ENCODE results near the gene EDC4.
"Not testable (repeated sequence)": the region's sequence is repeated elsewhere in the genome, so short reads cannot be mapped to it uniquely, and the experiment has no call there.

The EDC4 gene, protein sequence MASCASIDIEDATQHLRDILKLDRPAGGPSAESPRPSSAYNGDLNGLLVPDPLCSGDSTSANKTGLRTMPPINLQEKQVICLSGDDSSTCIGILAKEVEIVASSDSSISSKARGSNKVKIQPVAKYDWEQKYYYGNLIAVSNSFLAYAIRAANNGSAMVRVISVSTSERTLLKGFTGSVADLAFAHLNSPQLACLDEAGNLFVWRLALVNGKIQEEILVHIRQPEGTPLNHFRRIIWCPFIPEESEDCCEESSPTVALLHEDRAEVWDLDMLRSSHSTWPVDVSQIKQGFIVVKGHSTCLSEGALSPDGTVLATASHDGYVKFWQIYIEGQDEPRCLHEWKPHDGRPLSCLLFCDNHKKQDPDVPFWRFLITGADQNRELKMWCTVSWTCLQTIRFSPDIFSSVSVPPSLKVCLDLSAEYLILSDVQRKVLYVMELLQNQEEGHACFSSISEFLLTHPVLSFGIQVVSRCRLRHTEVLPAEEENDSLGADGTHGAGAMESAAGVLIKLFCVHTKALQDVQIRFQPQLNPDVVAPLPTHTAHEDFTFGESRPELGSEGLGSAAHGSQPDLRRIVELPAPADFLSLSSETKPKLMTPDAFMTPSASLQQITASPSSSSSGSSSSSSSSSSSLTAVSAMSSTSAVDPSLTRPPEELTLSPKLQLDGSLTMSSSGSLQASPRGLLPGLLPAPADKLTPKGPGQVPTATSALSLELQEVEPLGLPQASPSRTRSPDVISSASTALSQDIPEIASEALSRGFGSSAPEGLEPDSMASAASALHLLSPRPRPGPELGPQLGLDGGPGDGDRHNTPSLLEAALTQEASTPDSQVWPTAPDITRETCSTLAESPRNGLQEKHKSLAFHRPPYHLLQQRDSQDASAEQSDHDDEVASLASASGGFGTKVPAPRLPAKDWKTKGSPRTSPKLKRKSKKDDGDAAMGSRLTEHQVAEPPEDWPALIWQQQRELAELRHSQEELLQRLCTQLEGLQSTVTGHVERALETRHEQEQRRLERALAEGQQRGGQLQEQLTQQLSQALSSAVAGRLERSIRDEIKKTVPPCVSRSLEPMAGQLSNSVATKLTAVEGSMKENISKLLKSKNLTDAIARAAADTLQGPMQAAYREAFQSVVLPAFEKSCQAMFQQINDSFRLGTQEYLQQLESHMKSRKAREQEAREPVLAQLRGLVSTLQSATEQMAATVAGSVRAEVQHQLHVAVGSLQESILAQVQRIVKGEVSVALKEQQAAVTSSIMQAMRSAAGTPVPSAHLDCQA (N-terminal part only)

DNA sequence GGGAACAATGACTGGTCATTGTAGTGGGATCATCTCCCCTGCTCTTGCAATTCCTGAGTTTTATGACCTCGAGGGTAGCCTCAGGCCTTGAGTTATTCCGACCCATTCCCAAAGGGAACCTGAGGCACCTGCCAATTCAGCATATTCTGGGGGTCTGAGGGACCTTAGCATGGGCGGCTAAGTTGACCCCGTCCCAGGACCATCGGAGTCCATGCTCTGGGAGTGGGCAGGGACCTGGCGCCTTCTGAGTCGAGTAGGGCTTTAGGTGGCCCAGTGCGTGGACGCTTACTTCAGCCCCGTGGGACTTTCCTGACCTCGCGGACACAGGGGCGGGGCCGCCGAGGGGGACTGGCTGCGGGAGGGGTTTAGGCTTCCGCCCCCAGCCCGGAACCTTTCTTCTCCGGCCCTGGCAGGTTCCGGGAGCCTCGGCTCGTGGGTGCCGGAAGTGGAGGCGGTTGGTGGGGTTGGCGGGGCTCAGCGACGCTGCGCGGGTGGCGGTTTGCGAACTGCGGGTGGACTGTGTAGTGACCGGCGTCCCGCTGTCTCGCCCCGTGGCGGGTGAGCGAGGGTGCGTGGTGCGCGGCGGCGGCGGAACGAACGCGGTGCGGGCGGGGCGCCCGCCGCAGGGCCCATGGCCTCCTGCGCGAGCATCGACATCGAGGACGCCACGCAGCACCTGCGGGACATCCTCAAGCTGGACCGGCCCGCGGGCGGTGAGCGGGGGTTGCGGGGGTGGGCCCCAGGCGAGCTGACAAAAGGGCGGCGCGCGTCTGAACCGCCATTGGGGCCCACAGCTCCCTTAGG lies at the start of gene EDC4:
Gene EDC4 (plus strand): TSS at position 422 of the 804 bp plus-strand sequence. CDS start 210 bp downstream, at position 632.
- peak within 1 kb of the TSS; percentile 97 for H3K4me3 ChIP-seq (ENCODE audit: low read length)
- no peak for TF ChIP-seq ZNF274 (IDR thresholded peaks at IDR 0.05; ENCODE audit: low read depth, low read length)

DNA sequence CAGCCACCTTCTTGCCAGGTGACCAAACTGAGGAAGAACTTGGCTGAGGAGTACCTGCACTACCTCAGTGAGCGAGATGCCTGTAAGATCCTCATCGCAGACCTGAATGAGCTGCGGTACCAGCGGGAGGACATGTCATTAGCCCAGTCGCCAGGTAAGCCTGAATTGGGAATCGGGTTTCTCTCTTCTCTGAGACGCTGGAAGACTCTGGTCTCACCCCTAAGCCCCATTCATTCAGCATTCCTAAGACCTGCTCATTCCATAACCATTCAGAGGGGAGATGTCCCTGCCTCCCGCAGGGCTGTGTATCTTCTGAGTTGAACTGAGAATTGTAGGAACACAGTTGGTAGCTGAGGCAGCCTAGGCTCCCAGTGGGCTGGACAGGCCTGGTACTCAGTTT lies 47.7 kb upstream of the EDC4 start:
- H3K4me3 ChIP-seq (ENCODE audit: low read length), result no peak overlapping the region
- no peak for TF ChIP-seq ZNF274 (IDR thresholded peaks at IDR 0.05; ENCODE audit: low read depth, low read length)

DNA sequence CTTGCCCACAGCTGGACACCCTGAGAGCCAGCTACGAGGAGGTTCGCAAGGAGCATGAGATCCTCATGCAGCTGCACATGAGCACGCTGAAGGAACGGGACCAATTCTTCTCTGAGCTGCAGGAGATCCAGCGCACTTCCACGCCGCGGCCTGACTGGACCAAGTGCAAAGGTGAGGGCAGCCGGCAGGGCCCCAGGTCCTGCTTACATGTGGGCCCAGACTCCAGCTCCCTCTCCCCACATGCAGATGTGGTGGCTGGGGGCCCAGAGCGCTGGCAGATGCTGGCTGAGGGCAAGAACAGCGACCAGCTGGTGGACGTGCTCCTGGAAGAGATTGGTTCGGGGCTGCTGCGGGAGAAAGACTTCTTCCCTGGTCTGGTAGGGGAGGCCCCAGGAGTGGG lies 46.9 kb upstream of the EDC4 start:
- no peak overlapping the region for H3K4me3 ChIP-seq (ENCODE audit: low read length)
- TF ChIP-seq ZNF274 (IDR thresholded peaks at IDR 0.05; ENCODE audit: low read depth, low read length), result no peak

DNA sequence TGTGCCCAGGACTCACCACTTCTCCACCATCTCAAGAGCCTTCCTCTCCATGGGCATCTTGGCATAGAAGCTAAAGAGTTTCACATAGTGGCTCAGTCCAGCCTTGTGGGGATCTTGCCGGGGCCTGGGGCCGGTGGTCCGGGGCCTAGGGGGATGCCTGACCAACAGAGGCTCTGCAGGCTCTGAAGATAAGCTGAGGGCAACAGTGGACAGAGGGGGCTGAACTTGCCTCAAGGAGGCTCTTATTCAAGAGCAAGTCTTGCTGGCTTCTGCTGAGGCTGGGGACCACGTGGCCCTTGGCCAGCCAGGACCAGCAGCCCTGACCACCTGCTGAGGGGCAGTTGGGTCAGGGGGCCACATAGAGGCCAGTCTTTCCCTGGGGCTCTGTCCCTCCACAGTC lies 44.2 kb upstream of the EDC4 start:
- TF ChIP-seq ZNF274 (IDR thresholded peaks at IDR 0.05; ENCODE audit: low read depth, low read length), result no peak
- no peak overlapping the region for H3K4me3 ChIP-seq (ENCODE audit: low read length)

DNA sequence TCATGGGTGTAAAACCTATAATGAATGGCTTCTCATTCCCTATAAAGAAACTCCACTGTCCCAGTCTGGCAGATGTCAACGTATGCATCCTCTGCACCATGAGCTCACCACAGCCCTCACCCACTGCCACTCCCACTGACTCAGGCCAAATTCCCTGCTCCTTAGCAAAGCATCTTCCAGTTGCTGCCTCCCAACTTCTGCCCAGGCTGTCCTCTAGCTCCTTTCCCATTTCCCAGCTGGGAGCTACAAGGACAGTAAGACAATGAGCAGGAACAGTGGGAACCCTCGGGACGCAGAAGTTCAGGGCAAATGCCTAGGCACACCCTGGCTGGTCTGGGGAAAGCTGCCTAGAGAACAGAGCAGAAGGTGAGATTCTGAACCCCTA lies 39.8 kb upstream of the EDC4 start:
- peak overlapping the region; percentile 63 for H3K4me3 ChIP-seq (ENCODE audit: low read length)
- no peak for TF ChIP-seq ZNF274 (IDR thresholded peaks at IDR 0.05; ENCODE audit: low read depth, low read length)

DNA sequence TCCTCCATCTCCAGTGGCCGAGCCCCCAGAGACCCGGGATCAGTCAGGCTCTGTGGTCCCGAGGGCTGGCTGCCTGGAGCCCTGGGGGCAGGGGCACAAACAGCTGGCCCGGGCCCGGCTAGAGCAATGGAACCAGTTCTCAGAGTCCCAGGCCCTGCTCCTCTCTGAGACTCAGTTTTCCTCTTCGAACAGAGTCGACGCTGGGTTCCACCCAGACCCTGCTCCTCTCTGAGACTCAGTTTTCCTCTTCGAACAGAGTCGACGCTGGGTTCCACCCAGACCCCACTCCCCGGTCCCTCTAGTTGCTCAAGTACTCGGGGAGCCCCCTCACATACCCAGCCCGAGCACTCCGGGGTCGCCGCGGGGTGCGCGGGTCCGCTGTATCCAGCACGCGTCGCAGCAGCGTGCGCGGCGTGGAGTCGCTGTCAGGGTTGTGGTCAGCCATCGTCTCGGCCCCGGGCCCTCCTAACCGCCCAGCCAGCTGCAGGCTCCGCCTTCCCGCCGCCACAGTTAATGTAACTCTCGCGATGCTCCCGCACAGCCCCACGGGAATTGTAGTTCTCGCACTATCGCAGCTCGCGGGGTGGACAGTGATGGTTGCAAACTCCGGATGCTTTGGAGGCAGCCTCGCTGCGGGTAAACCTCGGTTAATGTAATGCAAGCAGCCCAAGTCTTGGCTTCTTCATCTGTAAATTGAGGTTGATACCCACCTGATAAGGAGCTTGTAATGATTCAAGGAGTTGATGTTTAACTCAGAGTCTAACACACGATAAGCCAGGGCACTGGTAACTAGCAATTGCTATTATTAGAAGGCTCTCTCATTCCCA lies 39.2 kb upstream of the EDC4 start:
- peak overlapping the region; percentile 63 for H3K4me3 ChIP-seq (ENCODE audit: low read length)
- no peak for TF ChIP-seq ZNF274 (IDR thresholded peaks at IDR 0.05; ENCODE audit: low read depth, low read length)

DNA sequence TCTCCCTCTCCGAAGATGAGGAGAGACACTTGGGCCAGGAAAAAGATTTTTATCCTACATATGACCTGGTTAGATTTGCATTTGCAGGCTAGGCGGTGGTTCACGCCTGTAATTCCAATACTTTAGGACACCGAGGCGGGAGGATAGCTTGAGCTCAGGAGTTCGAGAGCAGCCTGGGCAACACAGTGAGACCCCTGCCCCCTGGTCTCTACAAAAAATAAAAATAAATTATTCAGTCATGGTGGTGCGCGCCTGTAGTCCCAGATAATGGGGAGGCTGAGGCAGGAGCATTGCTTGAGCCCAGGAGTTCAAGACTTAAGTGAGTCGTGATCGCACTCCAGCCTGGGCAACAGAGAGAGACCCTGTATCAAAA lies 38.6 kb upstream of the EDC4 start:
- TF ChIP-seq ZNF274 (IDR thresholded peaks at IDR 0.05; ENCODE audit: low read depth, low read length), result no peak
- peak overlapping the region; percentile 63; the same call in 1 of the 2 replicates for H3K4me3 ChIP-seq (ENCODE audit: low read length)

DNA sequence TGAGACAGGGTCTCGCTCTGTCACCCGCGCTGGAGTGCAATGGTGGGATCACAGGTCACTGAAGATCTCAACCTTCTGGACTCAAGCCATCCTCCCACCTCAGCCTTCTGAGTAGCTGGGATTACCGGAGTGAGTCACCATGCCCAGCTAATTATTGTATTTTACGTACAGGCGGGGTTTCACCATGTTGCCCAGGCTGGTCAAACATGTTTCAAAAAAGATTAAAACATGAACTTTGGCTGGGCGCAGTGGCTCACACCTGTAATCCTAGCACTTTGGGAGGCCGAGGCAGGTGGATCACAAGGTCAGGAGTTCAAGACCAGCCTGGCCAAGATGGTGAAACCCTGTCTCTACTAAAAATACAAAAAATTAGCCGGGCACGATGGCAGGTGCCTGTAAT lies 35.7 kb upstream of the EDC4 start:
- not testable (repeated sequence) for H3K4me3 ChIP-seq (ENCODE audit: low read length)

DNA sequence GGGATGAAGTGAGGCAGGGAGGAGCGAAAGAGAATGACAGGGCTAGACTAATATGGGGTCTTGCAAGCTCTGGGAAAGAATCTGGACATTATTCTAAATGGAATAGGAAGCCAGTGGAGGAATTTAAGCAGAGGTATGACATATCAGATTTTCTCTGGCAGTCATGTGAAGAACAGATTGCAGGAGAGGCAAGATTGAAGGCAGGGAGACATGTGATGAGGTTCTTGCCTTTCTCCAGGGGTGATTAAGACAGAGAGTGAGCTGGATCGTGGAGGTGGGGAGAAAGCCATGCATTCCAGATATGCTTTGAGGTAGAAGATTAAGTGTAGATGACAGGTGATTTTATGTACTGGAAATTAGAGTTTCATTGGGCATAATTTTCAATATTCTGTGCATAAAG lies 35.0 kb upstream of the EDC4 start:
- no peak for TF ChIP-seq ZNF274 (IDR thresholded peaks at IDR 0.05; ENCODE audit: low read depth, low read length)
- H3K4me3 ChIP-seq (ENCODE audit: low read length), result no peak overlapping the region

DNA sequence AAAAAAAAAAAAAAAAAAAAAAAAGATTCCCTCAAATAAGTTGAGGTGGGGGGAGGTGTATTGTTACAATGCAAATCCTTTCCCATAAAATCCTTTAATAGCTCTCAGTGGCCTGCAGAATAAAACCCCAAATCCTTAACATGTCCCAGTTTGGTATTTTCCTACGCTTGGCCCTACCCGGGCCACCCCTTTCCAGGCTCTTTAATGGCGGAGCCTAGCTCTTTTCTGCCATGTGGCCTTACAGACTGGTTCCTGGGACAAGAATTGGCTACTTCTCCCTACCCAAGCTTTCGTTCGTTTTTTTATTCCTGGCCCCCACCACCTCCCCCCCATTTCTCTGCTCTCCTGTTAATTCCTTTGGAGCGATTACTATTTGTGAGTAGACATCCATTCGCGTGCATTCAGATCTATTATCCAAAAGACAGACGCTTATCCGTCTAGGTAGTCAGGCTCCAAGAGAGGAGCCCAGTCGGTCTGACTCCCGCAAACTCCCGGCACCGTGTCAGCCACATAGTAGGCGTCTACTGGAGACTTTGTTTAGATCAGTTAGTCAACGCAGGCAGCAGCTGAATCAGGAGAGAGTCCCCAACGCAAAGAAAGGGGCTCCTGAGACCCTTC lies 31.5 kb upstream of the EDC4 start:
- H3K4me3 ChIP-seq (ENCODE audit: low read length), result no peak overlapping the region; the same call in 1 of the 2 replicates
- TF ChIP-seq ZNF274 (IDR thresholded peaks at IDR 0.05; ENCODE audit: low read depth, low read length), result no peak

DNA sequence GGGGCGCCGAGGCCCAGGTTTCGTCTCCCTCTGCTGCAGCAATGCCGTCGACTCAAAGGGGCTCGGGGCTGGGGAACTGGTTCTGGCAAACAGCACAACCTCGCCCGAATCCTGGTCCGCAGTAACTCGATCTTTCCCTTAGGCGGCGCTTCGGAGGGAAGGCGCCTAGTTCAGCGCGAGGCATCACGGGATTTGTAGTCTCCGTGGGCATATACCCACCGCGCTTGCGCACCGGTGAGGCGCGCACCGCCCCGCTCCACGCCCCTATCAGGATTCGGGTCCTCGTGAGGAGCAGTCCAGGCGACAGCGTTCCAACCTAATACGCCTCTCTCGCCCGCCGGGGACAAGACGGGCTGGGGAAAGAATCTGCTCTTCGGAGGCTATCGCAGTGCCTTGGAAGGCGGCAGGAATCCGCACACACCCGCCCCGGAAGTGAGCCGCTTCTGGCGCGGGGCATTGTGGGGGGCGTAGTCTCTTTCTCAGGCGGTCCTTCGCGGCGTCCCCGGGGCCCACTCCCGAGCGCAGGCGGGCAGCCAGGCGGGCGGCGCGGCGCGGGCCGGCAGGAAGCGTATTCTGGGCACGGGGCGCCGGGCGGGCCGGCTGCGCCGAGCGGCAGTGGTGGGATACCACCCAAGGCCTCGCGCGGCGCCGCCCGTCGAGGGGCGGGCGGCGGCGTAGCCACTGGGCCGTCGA lies 30.9 kb upstream of the EDC4 start, which contains the start of gene THAP11:
Gene THAP11 (plus strand): TSS at position 505 of the 693 bp plus-strand sequence. CDS start 235 bp downstream, outside the sequence.
- H3K4me3 ChIP-seq (ENCODE audit: low read length), result peak within 1 kb of the TSS; percentile 74
- TF ChIP-seq ZNF274 (IDR thresholded peaks at IDR 0.05; ENCODE audit: low read depth, low read length), result no peak

All from GM08714 (cell line).